OCI-LY3 (cell line): ENCODE measurements around the gene KRTAP12-1.
"Not testable (repeated sequence)": the region's sequence is repeated elsewhere in the genome, so short reads cannot be mapped to it uniquely, and the experiment has no call there.

Experiments
- H2AFZ ChIP-seq: fragments of 200-600, 300-600 bp; shearing (Covaris generic); 2 replicates; pipeline ENCODE4 v1.6.0; 2014; ENCODE audit warnings: antibody characterized with exemption, low read depth, low read length
- H3K27ac ChIP-seq: fragments of 200-600, 300-600 bp; sonication (generic); 2 replicates; pipeline ENCODE4 v1.5.1; 2014; ENCODE audit warnings: mild to moderate bottlenecking, low read length, moderate library complexity, mixed read lengths
- H3K27me3 ChIP-seq: fragments of 200-600, 300-600 bp; sonication (generic); 2 replicates; pipeline ENCODE4 v1.6.1; 2014; ENCODE audit warnings: low read depth, low read length, mixed read lengths
- H3K36me3 ChIP-seq: fragments of 200-600, 300-600 bp; sonication (generic); replicated peaks from 2 replicates; pipeline ENCODE3; 2014; ENCODE audit warnings: low read depth, low read length, mixed read lengths
- H3K4me1 ChIP-seq: fragments of 300-600, 200-600 bp; sonication (generic); 2 replicates; pipeline ENCODE4 v1.6.1; 2014; ENCODE audit warnings: low read length, mixed read lengths
- H3K4me2 ChIP-seq: fragments of 200-600, 300-600 bp; sonication (generic); 2 replicates; pipeline ENCODE4 v1.6.1; 2014; ENCODE audit warnings: low read length, mixed read lengths
- H3K4me3 ChIP-seq: fragments of 300-600, 200-600 bp; sonication (generic); 2 replicates; pipeline ENCODE4 v1.5.1; 2014; ENCODE audit warnings: antibody characterized with exemption, mild to moderate bottlenecking, low read length, moderate library complexity
- H3K79me2 ChIP-seq: fragments of 300-600, 200-600 bp; shearing (Covaris generic); 2 replicates; pipeline ENCODE4 v1.6.1; 2014; ENCODE audit warnings: mild to moderate bottlenecking, low read length, mixed read lengths
- H3K9ac ChIP-seq: fragments of 300-600, 200-600 bp; shearing (Covaris generic); 2 replicates; pipeline ENCODE4 v1.6.0; 2014; ENCODE audit warnings: mild to moderate bottlenecking, low read length, moderate library complexity
- H3K9me3 ChIP-seq: fragments of 200-600, 300-600 bp; shearing (Covaris generic); 2 replicates; pipeline ENCODE4 v1.6.1; 2014; ENCODE audit warnings: low read length, mixed read lengths; ENCODE audit not compliant: insufficient read depth
- H4K20me1 ChIP-seq: fragments of 200-600, 300-600 bp; sonication (generic); 2 replicates; pipeline ENCODE4 v1.6.1; 2016; ENCODE audit warnings: low read length, mixed read lengths; ENCODE audit not compliant: insufficient read depth
- CTCF ChIP-seq: fragments of 200-600, 300-600 bp; sonication (generic); IDR thresholded peaks from 2 replicates; pipeline ENCODE4 v1.5.1; 2014; ENCODE audit warnings: antibody characterized with exemption, low read length, low read depth
- EZH2phosphoT487 ChIP-seq: fragments of 200-600 bp; shearing (Covaris generic); IDR thresholded peaks from 2 replicates; pipeline ENCODE4 v1.6.1; 2018; ENCODE audit warnings: antibody characterized with exemption, mixed run types, low read depth

Gene KRTAP12-1

GRCh38 chr21:44644878-44645277 lies 37.1 kb downstream of the KRTAP12-1 start:
- Histone ChIP-seq H3K9me3 (0 out of 2 replicates have a peak, but pooled peaks cover 4% of the 10 kb centered on the region), H3K9ac (no peak overlapping the region), H4K20me1 (no peaks in the 10 kb centered on the region), H3K27ac (no peak overlapping the region), H3K4me1 (no peaks in the 10 kb centered on the region), H3K36me3 (no peaks in the 10 kb centered on the region), H3K4me2 (no peak overlapping the region), H3K79me2 (no peaks in the 10 kb centered on the region), H2AFZ (no peak overlapping the region), H3K27me3 (no peaks in the 10 kb centered on the region), H3K4me3 (no peak overlapping the region)
- TF ChIP-seq CTCF, result no peak
- no peak for TF ChIP-seq EZH2phosphoT487

- H3K4me2 ChIP-seq, result no peak overlapping the region
- no peak for TF ChIP-seq CTCF
- TF ChIP-seq EZH2phosphoT487, result no peak
These were observed 38.1 kb downstream of the KRTAP12-1 start for GRCh38 chr21:44643741-44644310.

GRCh38 chr21:44640761-44641160 lies 41.2 kb downstream of the KRTAP12-1 start:
- H3K4me2 ChIP-seq, result no peak overlapping the region

More at GRCh38 chr21:44643741-44644310, 38.1 kb downstream of the KRTAP12-1 start:
- Histone ChIP-seq H3K27ac (no peak overlapping the region), H3K4me1 (no peaks in the 10 kb centered on the region), H2AFZ (no peak overlapping the region), H3K27me3 (no peaks in the 10 kb centered on the region), H3K36me3 (no peaks in the 10 kb centered on the region), H3K9ac (no peak overlapping the region), H3K79me2 (no peaks in the 10 kb centered on the region), H3K9me3 (0 out of 2 replicates have a peak, but pooled peaks cover 4% of the 10 kb centered on the region), H4K20me1 (no peaks in the 10 kb centered on the region), H3K4me3 (no peak overlapping the region)

GRCh38 chr21:44639331-44639655 lies 42.7 kb downstream of the KRTAP12-1 start:
- Histone ChIP-seq H3K36me3 (no peaks in the 10 kb centered on the region), H3K4me1 (no peaks in the 10 kb centered on the region), H3K4me2 (no peak overlapping the region), H2AFZ (no peak overlapping the region), H3K9me3 (0 out of 2 replicates have a peak, but pooled peaks cover 4% of the 10 kb centered on the region), H3K27ac (no peak overlapping the region), H3K27me3 (no peaks in the 10 kb centered on the region; the same call in 1 of the 2 replicates), H3K79me2 (no peaks in the 10 kb centered on the region), H3K4me3 (no peak overlapping the region), H4K20me1 (no peaks in the 10 kb centered on the region), H3K9ac (no peak overlapping the region)
- no peak for TF ChIP-seq CTCF
- no peak for TF ChIP-seq EZH2phosphoT487

More at GRCh38 chr21:44640761-44641160, 41.2 kb downstream of the KRTAP12-1 start:
- H3K27ac ChIP-seq, result no peak overlapping the region
- no peaks in the 10 kb centered on the region for H3K36me3 ChIP-seq
- 0 out of 2 replicates have a peak, but pooled peaks cover 4% of the 10 kb centered on the region for H3K9me3 ChIP-seq
- H3K4me1 ChIP-seq, result no peaks in the 10 kb centered on the region
- H3K79me2 ChIP-seq, result no peaks in the 10 kb centered on the region
- H3K9ac ChIP-seq, result no peak overlapping the region
- no peak overlapping the region for H2AFZ ChIP-seq
- no peak overlapping the region for H3K4me3 ChIP-seq
- H3K27me3 ChIP-seq, result no peaks in the 10 kb centered on the region
- no peaks in the 10 kb centered on the region for H4K20me1 ChIP-seq
- TF ChIP-seq EZH2phosphoT487 (no peak), CTCF (no peak)

GRCh38 chr21:44638506-44639330 lies 43.2 kb downstream of the KRTAP12-1 start:
- H3K4me2 ChIP-seq, H4K20me1 ChIP-seq, H3K9me3 ChIP-seq, H3K36me3 ChIP-seq, H3K27me3 ChIP-seq, H3K4me1 ChIP-seq, H3K4me3 ChIP-seq, H3K9ac ChIP-seq, H3K27ac ChIP-seq, H3K79me2 ChIP-seq, H2AFZ ChIP-seq: not testable (repeated sequence)

GRCh38 chr21:44637851-44638348 lies 44.1 kb downstream of the KRTAP12-1 start:
- not testable (repeated sequence) for H3K4me1 ChIP-seq

More at GRCh38 chr21:44637851-44638348, 44.1 kb downstream of the KRTAP12-1 start:
- not testable (repeated sequence) for H3K27ac ChIP-seq, H3K27me3 ChIP-seq, H3K79me2 ChIP-seq, H4K20me1 ChIP-seq, H3K4me2 ChIP-seq, H3K9me3 ChIP-seq, H3K9ac ChIP-seq, H3K4me3 ChIP-seq, H2AFZ ChIP-seq, H3K36me3 ChIP-seq
